SJSA1 (cell line): ENCODE measurements around the gene NOX3. TPM values are rescaled to one million over a fixed set of nuclear protein-coding genes. Genes with fewer than 3 reads are reported as not detected.
"Not testable (repeated sequence)": the region's sequence is repeated elsewhere in the genome, so short reads cannot be mapped to it uniquely, and the experiment has no call there.

Experiments used
- DNase-seq, 2 experiments: peaks; one replicate each; pipeline ENCODE4 v3.0.0-alpha.2; 2015 to 2020; ENCODE audit warnings: low spot score in 2 of 2, low read depth in 1 of 2
- H3K27ac ChIP-seq: fragments of 250-450 bp; sonication (Bioruptor Pico); 2 replicates; pipeline ENCODE4 v1.5.1; 2020; ENCODE audit warnings: mild to moderate bottlenecking, moderate library complexity
- H3K27me3 ChIP-seq: fragments of 250-450 bp; sonication (Bioruptor Pico); replicated peaks from 2 replicates; pipeline ENCODE4 v1.5.1; 2020; ENCODE audit warnings: mild to moderate bottlenecking, moderate library complexity
- H3K36me3 ChIP-seq: fragments of 250-450 bp; sonication (Bioruptor Pico); 2 replicates; pipeline ENCODE4 v1.5.1; 2020; ENCODE audit warnings: mild to moderate bottlenecking
- H3K4me1 ChIP-seq: fragments of 250-450 bp; sonication (Bioruptor Pico); replicated peaks from 2 replicates; pipeline ENCODE4 v1.6.1; 2021; ENCODE audit warnings: mild to moderate bottlenecking
- H3K4me3 ChIP-seq: fragments of 250-450 bp; sonication (Bioruptor Pico); 2 replicates; pipeline ENCODE4 v1.5.1; 2020; ENCODE audit warnings: mild to moderate bottlenecking
- H3K9me3 ChIP-seq: fragments of 250-450 bp; sonication (Bioruptor Pico); replicated peaks from 2 replicates; pipeline ENCODE4 v1.5.1; 2020; ENCODE audit warnings: mild to moderate bottlenecking
- total RNA-seq: library from RNA; depleted of rRNA; stranded (reverse); fragments of >200 nt; shearing (Covaris generic); gene quantifications from 2 replicates; pipeline ENCODE4 v1.2.3, GENCODE V29; 2014

NOX3 gene
- total RNA-seq, 1 experiment from 2014 or later = not detected

- Histone ChIP-seq H3K27me3 (no peaks in the 10 kb centered on the region), H3K27ac (no peak overlapping the region), H3K4me3 (no peak overlapping the region), H3K4me1 (peaks cover 17% of the 10 kb centered on the region), H3K36me3 (no peaks in the 10 kb centered on the region), H3K9me3 (no peaks in the 10 kb centered on the region)
- no peak for DNase-seq
Measured at GRCh38 chr6:155374681-155375080, 81.0 kb downstream of the NOX3 start.

GRCh38 chr6:155373276-155373675 lies 82.4 kb downstream of the NOX3 start:
- Histone ChIP-seq H3K9me3 (no peaks in the 10 kb centered on the region), H3K36me3 (no peaks in the 10 kb centered on the region), H3K27ac (no peak overlapping the region), H3K4me3 (no peak overlapping the region), H3K27me3 (no peaks in the 10 kb centered on the region), H3K4me1 (peaks cover 17% of the 10 kb centered on the region)
- DNase-seq = no peak

- H3K4me1 ChIP-seq = peaks cover 10% of the 10 kb centered on the region
- no peaks in the 10 kb centered on the region for H3K9me3 ChIP-seq
- DNase-seq = no peak
- no peaks in the 10 kb centered on the region for H3K27me3 ChIP-seq
- no peaks in the 10 kb centered on the region for H3K36me3 ChIP-seq
- H3K4me3 ChIP-seq = no peak overlapping the region
- H3K27ac ChIP-seq = no peak overlapping the region
Measured at GRCh38 chr6:155372256-155372655, 83.4 kb downstream of the NOX3 start.

- Histone ChIP-seq H3K36me3 (no peaks in the 10 kb centered on the region), H3K9me3 (no peaks in the 10 kb centered on the region), H3K27ac (no peak overlapping the region), H3K4me3 (no peak overlapping the region), H3K27me3 (no peaks in the 10 kb centered on the region), H3K4me1 (no peaks in the 10 kb centered on the region)
- no peak for DNase-seq
Measured at GRCh38 chr6:155371230-155371629, 84.4 kb downstream of the NOX3 start.

GRCh38 chr6:155366325-155366724 lies 89.3 kb downstream of the NOX3 start:
- Histone ChIP-seq H3K36me3 (no peaks in the 10 kb centered on the region), H3K4me3 (no peak overlapping the region), H3K9me3 (no peaks in the 10 kb centered on the region), H3K4me1 (no peaks in the 10 kb centered on the region), H3K27ac (no peak overlapping the region), H3K27me3 (no peaks in the 10 kb centered on the region)
- no peak for DNase-seq

GRCh38 chr6:155364844-155365437 lies 90.7 kb downstream of the NOX3 start:
- Histone ChIP-seq H3K27ac (no peak overlapping the region), H3K4me3 (no peak overlapping the region), H3K36me3 (no peaks in the 10 kb centered on the region), H3K9me3 (no peaks in the 10 kb centered on the region), H3K4me1 (no peaks in the 10 kb centered on the region), H3K27me3 (no peaks in the 10 kb centered on the region)
- no peak for DNase-seq

GRCh38 chr6:155364021-155364420 lies 91.6 kb downstream of the NOX3 start:
- H3K36me3 ChIP-seq, H3K4me3 ChIP-seq, H3K9me3 ChIP-seq, H3K27me3 ChIP-seq, H3K27ac ChIP-seq, DNase-seq, H3K4me1 ChIP-seq: not testable (repeated sequence)

GRCh38 chr6:155362968-155363632 lies 92.5 kb downstream of the NOX3 start:
- H3K4me1 ChIP-seq, H3K27me3 ChIP-seq, H3K4me3 ChIP-seq, H3K27ac ChIP-seq, H3K36me3 ChIP-seq, H3K9me3 ChIP-seq, DNase-seq: not testable (repeated sequence)

GRCh38 chr6:155354167-155354566 lies 101.5 kb downstream of the NOX3 start:
- peaks cover 6% of the 10 kb centered on the region for H3K9me3 ChIP-seq
- H3K36me3 ChIP-seq = no peaks in the 10 kb centered on the region
- no peak overlapping the region for H3K27ac ChIP-seq
- no peak overlapping the region for H3K4me3 ChIP-seq
- H3K27me3 ChIP-seq = no peaks in the 10 kb centered on the region
- no peak for DNase-seq
- H3K4me1 ChIP-seq = no peaks in the 10 kb centered on the region

GRCh38 chr6:155352811-155353210 lies 102.8 kb downstream of the NOX3 start:
- no peak for DNase-seq
- no peaks in the 10 kb centered on the region for H3K36me3 ChIP-seq
- no peak overlapping the region for H3K27ac ChIP-seq
- H3K27me3 ChIP-seq = no peaks in the 10 kb centered on the region
- no peak overlapping the region for H3K4me3 ChIP-seq
- H3K9me3 ChIP-seq = peaks cover 6% of the 10 kb centered on the region
- no peaks in the 10 kb centered on the region for H3K4me1 ChIP-seq

GRCh38 chr6:155352130-155352420 lies 103.6 kb downstream of the NOX3 start:
- Histone ChIP-seq H3K4me1 (no peaks in the 10 kb centered on the region), H3K27ac (no peak overlapping the region), H3K27me3 (no peaks in the 10 kb centered on the region), H3K4me3 (no peak overlapping the region), H3K9me3 (peaks cover 6% of the 10 kb centered on the region), H3K36me3 (no peaks in the 10 kb centered on the region)
- DNase-seq = no peak

- DNase-seq = no peak
- H3K27ac ChIP-seq = no peak overlapping the region
- no peaks in the 10 kb centered on the region for H3K4me1 ChIP-seq
- H3K36me3 ChIP-seq = no peaks in the 10 kb centered on the region
- peaks cover 6% of the 10 kb centered on the region for H3K9me3 ChIP-seq
- no peaks in the 10 kb centered on the region for H3K27me3 ChIP-seq
- no peak overlapping the region for H3K4me3 ChIP-seq
Measured at GRCh38 chr6:155351273-155352129, 104.1 kb downstream of the NOX3 start.

- Histone ChIP-seq H3K4me1 (no peaks in the 10 kb centered on the region), H3K27me3 (no peaks in the 10 kb centered on the region), H3K9me3 (peaks cover 6% of the 10 kb centered on the region), H3K36me3 (no peaks in the 10 kb centered on the region), H3K4me3 (no peak overlapping the region), H3K27ac (no peak overlapping the region)
- no peak for DNase-seq
Measured at GRCh38 chr6:155349956-155350355, 105.7 kb downstream of the NOX3 start.

GRCh38 chr6:155349129-155349528 lies 106.5 kb downstream of the NOX3 start:
- H3K27me3 ChIP-seq = no peaks in the 10 kb centered on the region
- H3K4me1 ChIP-seq = no peaks in the 10 kb centered on the region
- no peak overlapping the region for H3K27ac ChIP-seq
- no peaks in the 10 kb centered on the region for H3K36me3 ChIP-seq
- H3K4me3 ChIP-seq = no peak overlapping the region
- H3K9me3 ChIP-seq = peaks cover 6% of the 10 kb centered on the region
- no peak for DNase-seq
